Femur (tissue), 1 donor: ENCODE measurements around the gene P2RX4.
"Not testable (repeated sequence)": the region's sequence is repeated elsewhere in the genome, so short reads cannot be mapped to it uniquely, and the experiment has no call there.

Source experiments
- DNase-seq: peaks from one replicate; pipeline ENCODE4 v3.0.0-alpha.2; 2017

P2RX4 gene

GRCh38 chr12:121279071-121279375, 69.1 kb downstream of the P2RX4 start:
- no peak for DNase-seq

- no peak for DNase-seq
These were observed 69.6 kb downstream of the P2RX4 start for GRCh38 chr12:121279507-121279915.

- DNase-seq = not testable (repeated sequence)
These were observed 70.6 kb downstream of the P2RX4 start for GRCh38 chr12:121280531-121280930.

DNA sequence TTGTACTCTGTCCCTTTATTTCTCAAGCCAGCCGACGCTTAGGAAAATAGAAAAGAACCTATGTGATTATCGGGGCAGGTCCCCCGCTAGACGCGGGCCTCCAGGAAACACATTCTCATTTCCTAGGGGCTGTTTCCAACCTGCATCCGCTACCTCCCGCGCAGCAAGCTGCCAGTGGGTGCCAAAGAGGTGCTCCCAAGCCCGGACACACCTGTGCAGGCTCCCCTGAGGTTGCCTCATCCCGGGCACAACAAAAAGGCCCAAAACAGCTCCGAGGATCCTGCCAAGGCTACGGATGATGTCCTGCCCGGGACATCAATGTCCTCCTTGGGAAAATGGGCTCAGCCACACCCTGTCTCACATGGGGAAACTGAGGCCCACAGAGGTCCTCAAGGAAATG, 71.2 kb downstream of the P2RX4 start:
- not testable (repeated sequence) for DNase-seq

DNA sequence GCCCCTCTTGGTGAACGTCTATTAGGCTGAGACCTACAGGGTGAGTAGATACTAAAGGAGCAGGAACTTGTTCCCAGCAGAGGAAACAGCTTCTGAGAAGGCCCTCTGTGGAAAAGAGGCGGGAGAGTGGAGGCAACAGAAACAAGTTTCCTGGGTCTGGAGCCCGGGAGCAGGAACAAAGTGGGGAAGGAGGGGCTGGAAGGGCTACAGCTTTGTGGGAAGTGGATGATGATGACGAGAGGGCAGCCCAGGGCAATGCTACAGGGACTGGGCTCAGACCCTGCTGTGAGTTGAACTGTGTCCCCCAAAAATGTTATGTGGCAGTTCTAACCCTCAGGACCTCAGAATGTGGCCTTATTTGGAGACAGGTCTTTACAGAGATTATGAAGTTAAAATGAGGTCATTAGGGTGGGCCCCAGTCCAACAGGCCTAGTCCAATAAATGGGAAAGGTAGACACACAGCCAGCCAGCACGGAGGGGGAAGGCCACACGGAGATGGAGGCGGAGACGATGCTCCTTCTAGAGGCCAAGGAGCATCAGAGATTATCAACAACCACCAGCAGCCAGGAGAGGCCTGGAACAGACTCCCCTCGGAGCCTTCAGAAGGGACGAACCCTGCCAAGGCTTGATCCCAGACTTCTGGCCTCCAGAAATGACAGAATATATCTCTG, 72.3 kb downstream of the P2RX4 start:
- no peak for DNase-seq

DNA sequence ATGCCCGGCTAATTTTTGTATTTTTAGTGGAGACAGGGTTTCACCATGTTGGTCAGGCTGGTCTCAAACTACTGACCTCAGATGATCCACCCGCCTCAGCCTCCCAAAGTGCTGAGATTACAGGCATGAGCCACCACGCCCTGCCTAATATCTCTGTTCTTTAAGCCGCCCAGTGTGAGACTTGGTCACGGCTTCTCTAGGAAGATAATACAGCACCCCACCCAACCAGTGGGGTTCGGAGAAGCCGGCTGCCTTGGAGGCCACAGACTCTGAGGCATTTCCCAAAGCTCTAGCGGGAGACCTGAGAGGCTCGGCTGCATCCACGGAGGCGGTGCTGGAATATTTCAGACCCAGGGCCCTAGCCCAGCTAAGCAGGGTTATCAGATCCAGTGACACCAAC, 73.0 kb downstream of the P2RX4 start:
- DNase-seq = not testable (repeated sequence)

GRCh38 chr12:121283388-121283787, 73.5 kb downstream of the P2RX4 start:
- no peak for DNase-seq
